Loucy (cell line): ENCODE measurements around the gene ST8SIA5.

Source experiments
- H2AFZ ChIP-seq: fragments of 200-600 bp; sonication (generic); 2 replicates; pipeline ENCODE4 v1.6.0; 2016; ENCODE audit warnings: antibody characterized with exemption, mild to moderate bottlenecking, low read length, moderate library complexity
- H3F3A ChIP-seq: fragments of 200-600 bp; 2 replicates; pipeline ENCODE4 v1.6.0; 2016; ENCODE audit warnings: antibody characterized with exemption, low read depth, mild to moderate bottlenecking
- H3K27me3 ChIP-seq: fragments of 200-600 bp; sonication (generic); 2 replicates; pipeline ENCODE4 v1.6.1; 2014; ENCODE audit warnings: low read length, mild to moderate bottlenecking; ENCODE audit not compliant: insufficient read depth, poor library complexity, severe bottlenecking
- H3K36me3 ChIP-seq: fragments of 200-600 bp; sonication (generic); 2 replicates; pipeline ENCODE4 v1.6.1; 2016; ENCODE audit warnings: low read length; ENCODE audit not compliant: insufficient read depth
- H3K4me1 ChIP-seq: fragments of 200-600 bp; sonication (generic); 2 replicates; pipeline ENCODE4 v1.5.1; 2014; ENCODE audit warnings: low read length, mild to moderate bottlenecking; ENCODE audit not compliant: insufficient read depth, poor library complexity, severe bottlenecking
- H3K4me2 ChIP-seq: fragments of 200-600 bp; sonication (generic); 2 replicates; pipeline ENCODE4 v1.6.0; 2014; ENCODE audit warnings: antibody characterized with exemption, low read length, low read depth, mild to moderate bottlenecking; ENCODE audit not compliant: poor library complexity, severe bottlenecking
- H3K4me3 ChIP-seq: fragments of 200-600 bp; sonication (generic); 2 replicates; pipeline ENCODE4 v1.5.1; 2014; ENCODE audit warnings: low read length, mild to moderate bottlenecking, mixed read lengths; ENCODE audit not compliant: poor library complexity, severe bottlenecking
- H3K79me2 ChIP-seq: fragments of 200-600 bp; sonication (generic); 2 replicates; pipeline ENCODE4 v1.6.1; 2014; ENCODE audit warnings: low read length; ENCODE audit not compliant: insufficient read depth
- H3K9ac ChIP-seq: fragments of 200-600 bp; sonication (generic); 2 replicates; pipeline ENCODE4 v1.6.0; 2014; ENCODE audit warnings: mild to moderate bottlenecking, low read depth, low read length, moderate library complexity; ENCODE audit not compliant: poor library complexity, severe bottlenecking
- H3K9me2 ChIP-seq: fragments of 200-600 bp; sonication (generic); replicated peaks from 2 replicates; pipeline ENCODE4 v1.6.1; 2016; ENCODE audit warnings: low read depth, low read length, mixed read lengths
- H3K9me3 ChIP-seq: fragments of 200-600 bp; sonication (generic); 2 replicates; pipeline ENCODE4 v1.6.1; 2014; ENCODE audit warnings: mild to moderate bottlenecking, antibody characterized with exemption, low read length, low read depth; ENCODE audit not compliant: insufficient read depth
- H4K20me1 ChIP-seq: fragments of 200-600 bp; sonication (generic); 2 replicates; pipeline ENCODE4 v1.6.0; 2014; ENCODE audit warnings: antibody characterized with exemption, low read length, mild to moderate bottlenecking; ENCODE audit not compliant: insufficient read depth, poor library complexity, severe bottlenecking
- EZH2phosphoT487 ChIP-seq: fragments of 200-600 bp; IDR thresholded peaks from 2 replicates; pipeline ENCODE4 v1.6.1; 2018; ENCODE audit warnings: antibody characterized with exemption, mild to moderate bottlenecking, moderate library complexity, borderline replicate concordance
- TF ChIP-seq, protein P1 (sequence below): fragments of 200-600 bp; sonication (generic); conservative IDR thresholded peaks from 2 replicates; pipeline ENCODE4 v1.5.1; 2014; ENCODE audit warnings: mild to moderate bottlenecking, antibody characterized with exemption, low read length

ST8SIA5 gene

DNA sequence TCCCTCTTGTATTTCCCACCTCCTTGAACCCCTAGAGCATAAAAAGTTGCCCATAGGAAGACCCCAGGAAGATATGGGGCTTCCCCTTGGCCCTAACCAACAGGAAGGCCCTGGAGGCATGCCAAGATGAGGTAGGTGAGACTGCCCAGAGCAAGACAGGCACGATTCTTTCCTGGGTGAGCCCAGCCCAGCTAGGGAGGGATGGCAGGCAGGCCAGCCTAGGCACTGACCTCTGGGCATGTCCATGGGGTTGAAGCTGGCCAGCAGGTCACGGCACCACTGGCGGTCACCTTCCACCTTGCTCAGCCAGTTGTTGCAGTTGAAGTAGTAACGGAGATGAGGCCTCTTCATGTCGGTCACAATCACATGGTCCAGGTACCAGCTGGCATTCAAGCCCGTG, 117.5 kb downstream of the ST8SIA5 start:
- H3K9ac ChIP-seq, result no peak overlapping the region
- no peak overlapping the region for H3K4me3 ChIP-seq
- H3K27me3 ChIP-seq, result no peaks in the 10 kb centered on the region
- H2AFZ ChIP-seq, result no peak overlapping the region
- no peaks in the 10 kb centered on the region for H3K79me2 ChIP-seq
- no peaks in the 10 kb centered on the region for H3K4me1 ChIP-seq
- no peaks in the 10 kb centered on the region for H3K36me3 ChIP-seq
- H4K20me1 ChIP-seq, result no peaks in the 10 kb centered on the region
- H3K9me2 ChIP-seq, result no peaks in the 10 kb centered on the region
- H3F3A ChIP-seq, result no peaks in the 10 kb centered on the region
- no peak overlapping the region for H3K4me2 ChIP-seq
- TF ChIP-seq, protein P1, sequence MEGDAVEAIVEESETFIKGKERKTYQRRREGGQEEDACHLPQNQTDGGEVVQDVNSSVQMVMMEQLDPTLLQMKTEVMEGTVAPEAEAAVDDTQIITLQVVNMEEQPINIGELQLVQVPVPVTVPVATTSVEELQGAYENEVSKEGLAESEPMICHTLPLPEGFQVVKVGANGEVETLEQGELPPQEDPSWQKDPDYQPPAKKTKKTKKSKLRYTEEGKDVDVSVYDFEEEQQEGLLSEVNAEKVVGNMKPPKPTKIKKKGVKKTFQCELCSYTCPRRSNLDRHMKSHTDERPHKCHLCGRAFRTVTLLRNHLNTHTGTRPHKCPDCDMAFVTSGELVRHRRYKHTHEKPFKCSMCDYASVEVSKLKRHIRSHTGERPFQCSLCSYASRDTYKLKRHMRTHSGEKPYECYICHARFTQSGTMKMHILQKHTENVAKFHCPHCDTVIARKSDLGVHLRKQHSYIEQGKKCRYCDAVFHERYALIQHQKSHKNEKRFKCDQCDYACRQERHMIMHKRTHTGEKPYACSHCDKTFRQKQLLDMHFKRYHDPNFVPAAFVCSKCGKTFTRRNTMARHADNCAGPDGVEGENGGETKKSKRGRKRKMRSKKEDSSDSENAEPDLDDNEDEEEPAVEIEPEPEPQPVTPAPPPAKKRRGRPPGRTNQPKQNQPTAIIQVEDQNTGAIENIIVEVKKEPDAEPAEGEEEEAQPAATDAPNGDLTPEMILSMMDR, result no peak
- H3K9me3 ChIP-seq, result no peaks in the 10 kb centered on the region

DNA sequence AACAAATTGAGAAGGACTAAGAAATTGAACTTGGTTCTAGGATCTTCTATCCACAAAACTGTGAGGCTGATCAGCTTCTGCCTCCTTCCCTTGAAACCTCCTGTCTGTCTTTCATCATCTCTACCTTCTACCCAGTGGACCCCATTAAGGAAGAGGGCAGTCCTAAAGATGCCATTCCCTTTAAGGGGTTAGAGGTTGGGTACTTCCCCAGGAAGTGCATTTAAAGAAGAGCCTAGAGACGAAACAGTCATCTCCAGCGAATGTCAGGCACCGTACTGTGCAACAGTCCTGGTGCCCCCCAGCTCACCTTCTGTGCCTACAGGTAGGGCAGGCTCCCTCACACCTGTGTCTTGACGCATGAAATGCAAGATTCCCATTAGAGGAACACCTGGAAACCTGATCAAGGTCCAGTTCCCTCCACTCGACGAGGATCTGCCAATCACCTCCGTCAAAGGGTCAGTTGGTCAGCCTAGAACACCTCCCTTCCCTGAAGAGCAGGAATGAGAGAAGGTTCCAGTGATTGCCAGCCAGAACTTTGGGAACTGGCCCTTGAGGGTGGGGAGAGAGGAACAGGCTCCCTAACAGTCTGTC, 120.7 kb downstream of the ST8SIA5 start:
- no peak for TF ChIP-seq EZH2phosphoT487
- TF ChIP-seq, protein P1, result no peak
- no peaks in the 10 kb centered on the region for H3K9me3 ChIP-seq
- H4K20me1 ChIP-seq, result no peaks in the 10 kb centered on the region
- no peaks in the 10 kb centered on the region for H3K4me1 ChIP-seq
- H3K4me2 ChIP-seq, result no peak overlapping the region
- H3F3A ChIP-seq, result no peaks in the 10 kb centered on the region
- no peak overlapping the region for H3K9ac ChIP-seq
- no peaks in the 10 kb centered on the region for H3K79me2 ChIP-seq
- H3K36me3 ChIP-seq, result no peaks in the 10 kb centered on the region
- H3K9me2 ChIP-seq, result no peaks in the 10 kb centered on the region
- no peaks in the 10 kb centered on the region for H3K27me3 ChIP-seq
- H3K4me3 ChIP-seq, result no peak overlapping the region
- no peak overlapping the region for H2AFZ ChIP-seq

- no peak for TF ChIP-seq EZH2phosphoT487
- TF ChIP-seq, protein P1, result no peak
- H3K4me3 ChIP-seq, result no peak overlapping the region
- H3K4me2 ChIP-seq, result no peak overlapping the region
- no peaks in the 10 kb centered on the region for H3K9me3 ChIP-seq
- H3K9me2 ChIP-seq, result no peaks in the 10 kb centered on the region
- H3K79me2 ChIP-seq, result no peaks in the 10 kb centered on the region
- H2AFZ ChIP-seq, result no peak overlapping the region
- no peak overlapping the region for H3K9ac ChIP-seq
- peaks cover 3% of the 10 kb centered on the region for H3K4me1 ChIP-seq
- no peaks in the 10 kb centered on the region for H4K20me1 ChIP-seq
- H3K27me3 ChIP-seq, result no peaks in the 10 kb centered on the region
- H3K36me3 ChIP-seq, result no peaks in the 10 kb centered on the region
- no peaks in the 10 kb centered on the region for H3F3A ChIP-seq
These were observed 124.3 kb downstream of the ST8SIA5 start for GRCh38 chr18:46632401-46633071.
